ENCODE results near the gene EXOSC10. TPM values are rescaled to one million over a fixed set of nuclear protein-coding genes. Genes with fewer than 3 reads are reported as not detected.

EXOSC10 gene
- total RNA-seq, 3 donors from 2014 or later = 47.1 to 52.9 (median 50.7) TPM

GRCh38 chr1:11143401-11143800, 43.7 kb upstream of the EXOSC10 start:
- Histone ChIP-seq H3K4me1 (ENCODE audit: low read depth) (no peaks in the 10 kb centered on the region), H3K9me3 (no peaks in the 10 kb centered on the region), H3K36me3 (ENCODE audit: low read depth) (peaks cover 5% of the 10 kb centered on the region), H3K4me3 (no peak overlapping the region)
- DNase-seq (no peak), ATAC-seq (no peak)
- TF ChIP-seq CTCF (IDR thresholded peaks at IDR 0.05) = no peak
- intact Hi-C loops (cut with DNase I, micrococcal nuclease) = no loop called here

- Histone ChIP-seq H3K4me3 (no peak overlapping the region), H3K9me3 (no peaks in the 10 kb centered on the region), H3K36me3 (ENCODE audit: low read depth) (peaks cover 5% of the 10 kb centered on the region), H3K4me1 (ENCODE audit: low read depth) (no peaks in the 10 kb centered on the region)
- intact Hi-C loops (cut with DNase I, micrococcal nuclease) = no loop called here
- DNase-seq = no peak
- ATAC-seq = no peak
- TF ChIP-seq CTCF (IDR thresholded peaks at IDR 0.05) = no peak
Observed at GRCh38 chr1:11142618-11143391, 43.1 kb upstream of the EXOSC10 start.

- no peak for DNase-seq
- ATAC-seq = no peak
- intact Hi-C loops (cut with DNase I, micrococcal nuclease) = no loop called here
- no peak for TF ChIP-seq CTCF (IDR thresholded peaks at IDR 0.05)
- no peaks in the 10 kb centered on the region for H3K9me3 ChIP-seq
- no peaks in the 10 kb centered on the region for H3K4me1 ChIP-seq (ENCODE audit: low read depth)
- H3K4me3 ChIP-seq = no peak overlapping the region
- peaks cover 5% of the 10 kb centered on the region for H3K36me3 ChIP-seq (ENCODE audit: low read depth)
Observed at GRCh38 chr1:11138952-11139351, 39.3 kb upstream of the EXOSC10 start.

GRCh38 chr1:11138029-11138428, 38.4 kb upstream of the EXOSC10 start:
- no peaks in the 10 kb centered on the region for H3K9me3 ChIP-seq
- peaks cover 5% of the 10 kb centered on the region for H3K36me3 ChIP-seq (ENCODE audit: low read depth)
- no peak overlapping the region for H3K4me3 ChIP-seq
- no peaks in the 10 kb centered on the region for H3K4me1 ChIP-seq (ENCODE audit: low read depth)
- no peak for TF ChIP-seq CTCF (IDR thresholded peaks at IDR 0.05)
- ATAC-seq (no peak), DNase-seq (no peak)
- intact Hi-C loops (cut with DNase I, micrococcal nuclease) = no loop called here

GRCh38 chr1:11134898-11135266, 35.2 kb upstream of the EXOSC10 start:
- intact Hi-C loops (cut with DNase I, micrococcal nuclease) = no loop called here
- ATAC-seq (no peak), DNase-seq (no peak)
- Histone ChIP-seq H3K36me3 (ENCODE audit: low read depth) (peaks cover 9% of the 10 kb centered on the region), H3K9me3 (no peaks in the 10 kb centered on the region), H3K4me1 (ENCODE audit: low read depth) (no peaks in the 10 kb centered on the region), H3K4me3 (no peak overlapping the region)
- TF ChIP-seq CTCF (IDR thresholded peaks at IDR 0.05) = no peak

Measured in mucosa of descending colon (tissue), 3 donors.